H9 (cell line): ENCODE measurements around the gene SH3BGR. TPM values are rescaled to one million over a fixed set of nuclear protein-coding genes. Genes with fewer than 3 reads are reported as not detected.

Source experiments
- DNase-seq: peaks from one replicate; pipeline ENCODE4 v3.0.0-alpha.2; 2017
- H2AFZ ChIP-seq: one replicate; pipeline ENCODE4 v1.6.1; 2013; ENCODE audit warnings: mild to moderate bottlenecking, low read length, control low read depth, moderate library complexity
- H2AK5ac ChIP-seq: 2 replicates; pipeline ENCODE4 v1.6.1; 2013; ENCODE audit warnings: low read length, control low read depth, mixed read lengths; ENCODE audit not compliant: insufficient read length
- H2BK120ac ChIP-seq: one replicate; pipeline ENCODE4 v1.6.1; 2013; ENCODE audit warnings: low read depth, mild to moderate bottlenecking, low read length, control low read depth, inconsistent platforms; ENCODE audit not compliant: poor library complexity, severe bottlenecking
- H2BK12ac ChIP-seq: 2 replicates; pipeline ENCODE4 v1.6.1; 2013; ENCODE audit warnings: low read length, control low read depth, mixed read lengths, low read depth; ENCODE audit not compliant: insufficient read length
- H2BK15ac ChIP-seq: 2 replicates; pipeline ENCODE4 v1.6.1; 2013; ENCODE audit warnings: low read depth, low read length, control low read depth
- H2BK20ac ChIP-seq: one replicate; pipeline ENCODE4 v1.6.1; 2013; ENCODE audit warnings: low read depth, mild to moderate bottlenecking, low read length, control low read depth, inconsistent platforms; ENCODE audit not compliant: poor library complexity, severe bottlenecking
- H2BK5ac ChIP-seq: 2 replicates; pipeline ENCODE4 v1.6.1; 2013; ENCODE audit warnings: low read length, control low read depth, mixed read lengths; ENCODE audit not compliant: insufficient read length
- H3K14ac ChIP-seq: 2 replicates; pipeline ENCODE4 v1.6.1; 2013; ENCODE audit warnings: low read length, control low read depth; ENCODE audit not compliant: insufficient read depth
- H3K18ac ChIP-seq: 2 replicates; pipeline ENCODE4 v1.6.1; 2013; ENCODE audit warnings: low read depth, mild to moderate bottlenecking, mixed read lengths, low read length, control low read depth; ENCODE audit not compliant: insufficient read length
- H3K23ac ChIP-seq: 2 replicates; pipeline ENCODE4 v1.6.1; 2013; ENCODE audit warnings: low read length, control low read depth, mixed read lengths, low read depth; ENCODE audit not compliant: insufficient read length
- H3K23me2 ChIP-seq: 2 replicates; pipeline ENCODE4 v1.6.1; 2013; ENCODE audit warnings: low read depth, mild to moderate bottlenecking, mixed read lengths, low read length, control low read depth; ENCODE audit not compliant: insufficient read length, poor library complexity, severe bottlenecking
- H3K27ac ChIP-seq: 2 replicates; pipeline ENCODE4 v1.5.1; 2013; ENCODE audit warnings: low read length, control low read depth, mixed read lengths, low read depth; ENCODE audit not compliant: insufficient read length
- H3K27me3 ChIP-seq: 2 replicates; pipeline ENCODE4 v1.6.1; 2013; ENCODE audit warnings: low read length, control low read depth, inconsistent platforms; ENCODE audit not compliant: insufficient read depth
- H3K4ac ChIP-seq: 2 replicates; pipeline ENCODE4 v1.6.1; 2013; ENCODE audit warnings: low read depth, mild to moderate bottlenecking, control low read depth, inconsistent platforms, low read length, moderate library complexity
- H3K4me1 ChIP-seq: 2 replicates; pipeline ENCODE4 v1.6.1; 2013; ENCODE audit warnings: low read length, control low read depth, inconsistent platforms; ENCODE audit not compliant: insufficient read depth
- H3K4me2 ChIP-seq: 2 replicates; pipeline ENCODE4 v1.6.1; 2013; ENCODE audit warnings: low read length, control low read depth, mixed read lengths; ENCODE audit not compliant: insufficient read length, insufficient read depth
- H3K56ac ChIP-seq: 2 replicates; pipeline ENCODE4 v1.6.1; 2013; ENCODE audit warnings: low read depth, mild to moderate bottlenecking, mixed read lengths, low read length, control low read depth; ENCODE audit not compliant: insufficient read length
- H3K79me1 ChIP-seq: 2 replicates; pipeline ENCODE4 v1.6.1; 2013; ENCODE audit warnings: low read depth, mild to moderate bottlenecking, moderate library complexity, low read length, control low read depth, inconsistent platforms; ENCODE audit not compliant: insufficient read depth, poor library complexity, severe bottlenecking
- H3K79me2 ChIP-seq: 2 replicates; pipeline ENCODE4 v1.6.1; 2013; ENCODE audit warnings: low read length, control low read depth, inconsistent platforms; ENCODE audit not compliant: insufficient read depth
- H3K9ac ChIP-seq: 2 replicates; pipeline ENCODE4 v1.6.1; 2013; ENCODE audit warnings: low read length, control low read depth, mixed read lengths; ENCODE audit not compliant: insufficient read length; ENCODE audit errors: extremely low read depth
- H3K9me3 ChIP-seq: one replicate; pipeline ENCODE4 v1.6.1; 2013; ENCODE audit warnings: low read depth, low read length, inconsistent platforms; ENCODE audit not compliant: control insufficient read depth
- H3T11ph ChIP-seq: one replicate; pipeline ENCODE4 v1.6.1; 2013; ENCODE audit warnings: mild to moderate bottlenecking, low read length, control low read depth, inconsistent platforms
- H4K20me1 ChIP-seq: one replicate; pipeline ENCODE4 v1.6.1; 2013; ENCODE audit not compliant: control insufficient read depth, insufficient read length, insufficient read depth
- H4K5ac ChIP-seq: 2 replicates; pipeline ENCODE4 v1.6.1; 2013; ENCODE audit warnings: low read depth, mild to moderate bottlenecking, mixed read lengths, low read length, control low read depth; ENCODE audit not compliant: insufficient read length
- H4K8ac ChIP-seq: replicated peaks from 2 replicates; pipeline ENCODE4 v1.6.1; 2013; ENCODE audit warnings: low read length, control low read depth, mixed read lengths, low read depth; ENCODE audit not compliant: insufficient read length
- H4K91ac ChIP-seq: 2 replicates; pipeline ENCODE4 v1.6.1; 2013; ENCODE audit warnings: low read depth, mild to moderate bottlenecking, moderate library complexity, mixed read lengths, low read length, control low read depth; ENCODE audit not compliant: insufficient read length
- H3K27ac Mint-ChIP-seq, 3 experiments: 2 replicates in 2 of 3; 3 replicates in 1 of 3; pipeline ENCODE4 v1.8.0; 2020 to 2021; ENCODE audit warnings: mixed read lengths in 3 of 3, mild to moderate bottlenecking in 1 of 3, moderate library complexity in 1 of 3
- H3K27me3 Mint-ChIP-seq: 2 replicates; pipeline ENCODE4 v1.8.0; 2021; ENCODE audit warnings: low read depth, mild to moderate bottlenecking, moderate library complexity, mixed read lengths
- H3K36me3 Mint-ChIP-seq, 3 experiments: 2 replicates in 2 of 3; 3 replicates in 1 of 3; pipeline ENCODE4 v1.8.0; 2020 to 2021; ENCODE audit warnings: low read depth in 3 of 3, mixed read lengths in 3 of 3; ENCODE audit not compliant: insufficient read depth in 1 of 3
- H3K4me1 Mint-ChIP-seq, 2 experiments: 2 replicates each; pipeline ENCODE4 v1.8.0; 2020; ENCODE audit warnings: mixed read lengths in 2 of 2
- H3K4me3 Mint-ChIP-seq, 2 experiments: 2 replicates in 1 of 2; 3 replicates in 1 of 2; pipeline ENCODE4 v1.8.0; 2020 to 2021; ENCODE audit warnings: mild to moderate bottlenecking in 2 of 2, mixed read lengths in 2 of 2, moderate library complexity in 1 of 2
- H3K9me3 Mint-ChIP-seq, 2 experiments: 2 replicates in 1 of 2; 3 replicates in 1 of 2; pipeline ENCODE4 v1.8.0; 2020; ENCODE audit warnings: mild to moderate bottlenecking in 2 of 2, mixed read lengths in 2 of 2, moderate library complexity in 1 of 2
- WGBS: extraction: QIAGEN DNeasy Blood & Tissue Kit; methylation state at CpG from one replicate; pipeline ENCODE4 v1.1.7; 2013; ENCODE audit warnings: missing lambda C conversion rate, low lambda C conversion rate, mixed read lengths; ENCODE audit not compliant: insufficient read length; ENCODE audit errors: extremely low coverage; 5-methylcytosine and 5-hydroxymethylcytosine counted together
- total RNA-seq: library from RNA; stranded (reverse); gene quantifications from 2 replicates; pipeline ENCODE4 v1.2.1, GENCODE V29; 2021
- TF ChIP-seq, protein P1 (sequence below): fragments of 200-600 bp; sonication (generic); conservative IDR thresholded peaks from 3 replicates; pipeline ENCODE4 v1.8.0; 2021; ENCODE audit warnings: antibody characterized with exemption, mild to moderate bottlenecking

SH3BGR gene
- total RNA-seq, 1 experiment from 2014 or later = 2.9 TPM

DNA sequence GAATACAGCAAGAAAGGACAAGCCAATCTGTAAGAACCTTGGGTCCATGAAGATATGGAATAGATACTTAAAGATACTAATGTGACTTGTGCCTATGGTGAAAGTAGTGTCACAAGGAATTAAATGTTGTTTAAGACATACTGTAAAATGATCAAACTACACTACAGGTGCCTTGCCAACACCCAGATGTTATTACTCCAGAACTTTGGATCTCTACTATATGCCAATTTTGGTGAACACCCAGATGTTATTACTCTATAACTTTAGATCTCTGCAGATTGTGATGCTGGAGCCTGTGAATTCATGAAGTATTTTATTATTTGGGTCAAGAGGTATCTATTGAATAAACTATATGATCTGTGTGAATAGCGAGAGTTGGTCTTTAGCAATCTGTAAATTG is 101.1 kb downstream of the SH3BGR start:
- Mint-ChIP-seq H3K27me3 (peaks cover 8% of the 10 kb centered on the region), H3K4me3 (no peak overlapping the region), H3K9me3 (peaks cover 33 to 40% of the 10 kb centered on the region in 2 experiments), H3K4me1 (peaks cover 8 to 12% of the 10 kb centered on the region in 2 experiments), H3K27ac (no peak overlapping the region), H3K36me3 (peaks cover 14 to 31% (median 27%) of the 10 kb centered on the region in 3 experiments)
- no peak overlapping the region for H3K9ac ChIP-seq
- no peaks in the 10 kb centered on the region for H4K20me1 ChIP-seq
- no peaks in the 10 kb centered on the region for H3K79me2 ChIP-seq
- H3K27ac ChIP-seq = no peak overlapping the region
- H3K9me3 ChIP-seq = peaks cover 17% of the 10 kb centered on the region
- H4K5ac ChIP-seq = no peak overlapping the region
- no peak overlapping the region for H4K8ac ChIP-seq
- WGBS = no CpG with 5 or more reads among the region's 1 CpG
- no peaks in the 10 kb centered on the region for H3K79me1 ChIP-seq
- no peaks in the 10 kb centered on the region for H3K23me2 ChIP-seq
- H2BK12ac ChIP-seq = no peak overlapping the region
- no peak overlapping the region for H2AK5ac ChIP-seq
- H3K4me1 ChIP-seq = no peaks in the 10 kb centered on the region
- H3K27me3 ChIP-seq = no peaks in the 10 kb centered on the region
- no peak overlapping the region for H2BK15ac ChIP-seq
- H2BK120ac ChIP-seq = no peak overlapping the region
- TF ChIP-seq, protein P1, sequence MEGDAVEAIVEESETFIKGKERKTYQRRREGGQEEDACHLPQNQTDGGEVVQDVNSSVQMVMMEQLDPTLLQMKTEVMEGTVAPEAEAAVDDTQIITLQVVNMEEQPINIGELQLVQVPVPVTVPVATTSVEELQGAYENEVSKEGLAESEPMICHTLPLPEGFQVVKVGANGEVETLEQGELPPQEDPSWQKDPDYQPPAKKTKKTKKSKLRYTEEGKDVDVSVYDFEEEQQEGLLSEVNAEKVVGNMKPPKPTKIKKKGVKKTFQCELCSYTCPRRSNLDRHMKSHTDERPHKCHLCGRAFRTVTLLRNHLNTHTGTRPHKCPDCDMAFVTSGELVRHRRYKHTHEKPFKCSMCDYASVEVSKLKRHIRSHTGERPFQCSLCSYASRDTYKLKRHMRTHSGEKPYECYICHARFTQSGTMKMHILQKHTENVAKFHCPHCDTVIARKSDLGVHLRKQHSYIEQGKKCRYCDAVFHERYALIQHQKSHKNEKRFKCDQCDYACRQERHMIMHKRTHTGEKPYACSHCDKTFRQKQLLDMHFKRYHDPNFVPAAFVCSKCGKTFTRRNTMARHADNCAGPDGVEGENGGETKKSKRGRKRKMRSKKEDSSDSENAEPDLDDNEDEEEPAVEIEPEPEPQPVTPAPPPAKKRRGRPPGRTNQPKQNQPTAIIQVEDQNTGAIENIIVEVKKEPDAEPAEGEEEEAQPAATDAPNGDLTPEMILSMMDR = no peak
- H4K91ac ChIP-seq = no peak overlapping the region
- no peak overlapping the region for H3K56ac ChIP-seq
- no peak overlapping the region for H3K14ac ChIP-seq
- no peak overlapping the region for H3K18ac ChIP-seq
- no peak overlapping the region for H2BK20ac ChIP-seq
- no peak overlapping the region for H3K23ac ChIP-seq
- no peak overlapping the region for H2AFZ ChIP-seq
- DNase-seq = no peak
- H2BK5ac ChIP-seq = no peak overlapping the region
- H3K4me2 ChIP-seq = no peak overlapping the region
- no peak overlapping the region for H3K4ac ChIP-seq
- H3T11ph ChIP-seq = no peak overlapping the region
